B cell (primary cell): ENCODE results near the gene EIF2B2. TPM values are rescaled to one million over a fixed set of nuclear protein-coding genes. Genes with fewer than 3 reads are reported as not detected.

Experiments used
- ATAC-seq: fragments of 200-7000 bp; cut with Tn5 transposase; one replicate; pipeline ENCODE4 v1.10.0; 2021; ENCODE audit warnings: low read depth, mild to moderate bottlenecking, moderate number of reproducible peaks, moderate library complexity
- CTCF ChIA-PET: fragments of 350-600 bp; sonication (Branson Sonifier 250); formaldehyde crosslinking; loops from one replicate; lab custom pipeline; 2021; ENCODE audit warnings: antibody characterized with exemption, inconsistent platforms; lab: Charles Lee
- POLR2A ChIA-PET: fragments of 350-600 bp; sonication (Branson Sonifier 250); formaldehyde crosslinking; loops from one replicate; lab custom pipeline; 2021; ENCODE audit warnings: antibody characterized with exemption; lab: Charles Lee
- DNase-seq: peaks from one replicate; pipeline ENCODE4 v3.0.0; 2013
- H2AFZ ChIP-seq: 2 replicates; pipeline ENCODE4 v1.6.1; 2012; ENCODE audit warnings: mild to moderate bottlenecking, low read depth, low read length; ENCODE audit not compliant: insufficient read depth, poor library complexity, severe bottlenecking
- H3K27ac ChIP-seq, 2 donors: 1 replicate in 1 of 2; 2 replicates in 1 of 2; pipeline ENCODE4 v1.5.1; 2012 to 2013; ENCODE audit warnings: low read length in 2 of 2, mild to moderate bottlenecking in 2 of 2, moderate library complexity in 1 of 2
- H3K27me3 ChIP-seq, 4 experiments: fragments of 200-600 bp in 1 of 4; sonication (generic) in 1 of 4; replicated peaks in 1 of 4; 1 replicate in 2 of 4; 2 replicates in 2 of 4; pipeline versions ENCODE4 v1.6.1 to v1.7.0; 2013 to 2016; ENCODE audit warnings: low read length in 3 of 4, mild to moderate bottlenecking in 2 of 4, mixed read lengths in 1 of 4, moderate library complexity in 1 of 4; ENCODE audit not compliant: insufficient read depth in 4 of 4, control insufficient read depth in 3 of 4; ENCODE audit errors: control extremely low read depth in 1 of 4
- H3K36me3 ChIP-seq, 2 experiments: replicated peaks in 1 of 2; 1 replicate in 1 of 2; 2 replicates in 1 of 2; pipeline versions ENCODE4 v1.6.1 to v1.7.1; 2013; ENCODE audit warnings: low read length in 1 of 2; ENCODE audit not compliant: insufficient read depth in 2 of 2, control insufficient read depth in 1 of 2; ENCODE audit errors: control extremely low read depth in 1 of 2, extremely low read depth in 1 of 2
- H3K4me1 ChIP-seq, 2 donors: fragments of 200-600 bp in 1 of 2; sonication (generic) in 1 of 2; 1 replicate in 1 of 2; 2 replicates in 1 of 2; pipeline versions ENCODE4 v1.5.1 to v1.6.1; 2013 to 2017; ENCODE audit warnings: low read length in 2 of 2; ENCODE audit not compliant: control insufficient read depth in 2 of 2, insufficient read depth in 2 of 2
- H3K4me2 ChIP-seq: replicated peaks from 2 replicates; pipeline ENCODE3; 2012; ENCODE audit warnings: mild to moderate bottlenecking, low read depth, low read length; ENCODE audit not compliant: poor library complexity, severe bottlenecking
- H3K4me3 ChIP-seq, 5 experiments: fragments of 200-600 bp in 1 of 5; sonication (generic) in 1 of 5; 1 replicate in 3 of 5; 2 replicates in 2 of 5; pipeline versions ENCODE4 v1.5.1 to v1.7.0; 2011 to 2016; ENCODE audit warnings: low read length in 4 of 5, mild to moderate bottlenecking in 4 of 5, low read depth in 2 of 5, control low read depth in 1 of 5, moderate library complexity in 1 of 5; ENCODE audit not compliant: insufficient read depth in 1 of 5; ENCODE audit errors: control extremely low read depth in 1 of 5, extremely low read depth in 1 of 5
- H3K79me2 ChIP-seq: fragments of 200-600 bp; sonication (generic); one replicate; pipeline ENCODE4 v1.6.0; 2016; ENCODE audit warnings: low read length; ENCODE audit not compliant: control insufficient read depth, insufficient read depth
- H3K9ac ChIP-seq: fragments of 200-600 bp; sonication (generic); 2 replicates; pipeline ENCODE4 v1.6.1; 2017; ENCODE audit warnings: mild to moderate bottlenecking, low read length, moderate library complexity
- H3K9me3 ChIP-seq, 3 donors: one replicate each; pipeline versions ENCODE4 v1.6.1 to v1.7.1; 2013; ENCODE audit warnings: low read length in 2 of 3; ENCODE audit not compliant: control insufficient read depth in 2 of 3, insufficient read depth in 1 of 3; ENCODE audit errors: control extremely low read depth in 1 of 3
- H4K20me1 ChIP-seq: 2 replicates; pipeline ENCODE4 v1.6.0; 2012; ENCODE audit warnings: mild to moderate bottlenecking, low read length; ENCODE audit not compliant: insufficient read depth, control insufficient read depth, poor library complexity, severe bottlenecking
- H3K27ac Mint-ChIP-seq: one replicate; pipeline ENCODE4 v1.8.0; 2021; ENCODE audit warnings: mixed read lengths
- H3K27me3 Mint-ChIP-seq: one replicate; pipeline ENCODE4 v1.8.0; 2021; ENCODE audit warnings: mixed read lengths
- H3K4me1 Mint-ChIP-seq: one replicate; pipeline ENCODE4 v1.8.0; 2021; ENCODE audit warnings: mixed read lengths
- H3K4me3 Mint-ChIP-seq: one replicate; pipeline ENCODE4 v1.8.0; 2021; ENCODE audit warnings: mixed read lengths
- H3K9me3 Mint-ChIP-seq: one replicate; pipeline ENCODE4 v1.8.0; 2022; ENCODE audit warnings: mixed read lengths; ENCODE audit not compliant: insufficient read depth
- EZH2 ChIP-seq: IDR thresholded peaks from 2 replicates; pipeline ENCODE4 v1.6.1; 2012; ENCODE audit warnings: borderline replicate concordance, low read depth, mild to moderate bottlenecking, moderate library complexity, low read length; ENCODE audit not compliant: insufficient read depth, poor library complexity, severe bottlenecking
- WGBS: methylation state at CpG from one replicate; pipeline ENCODE4 v1.1.5; 2013; ENCODE audit warnings: missing lambda C conversion rate; ENCODE audit not compliant: insufficient coverage; 5-methylcytosine and 5-hydroxymethylcytosine counted together
- intact Hi-C: fragments of 100-400 bp; cut with micrococcal nuclease; formaldehyde crosslinking; loops from one replicate; pipeline ENCODE4 v1.10.0; 2022
- polyA plus RNA-seq: library from polyadenylated mRNA; depleted of rRNA; stranded (reverse); fragments of >200 nt; gene quantifications from 2 replicates; pipeline ENCODE4 v1.2.3, GENCODE V29; 2012
- total RNA-seq, 2 donors: library from RNA; stranded (reverse); fragments of 120-200 nt in 1 of 2; gene quantifications; 1 replicate in 1 of 2; 2 replicates in 1 of 2; pipeline versions ENCODE4 v1.2.3 to v1.2.4, GENCODE V29; 2013 to 2022
- TF ChIP-seq, protein P1 (sequence below): fragments of 200-600 bp; IDR thresholded peaks from one replicate; pipeline ENCODE4 v1.8.0; 2022; ENCODE audit warnings: antibody characterized with exemption, mild to moderate bottlenecking

The EIF2B2 gene
- total and polyA plus RNA-seq, 2 donors (not counting 1 experiment from before 2014, with no cell fraction given): 25.5 to 27.6 TPM

DNA sequence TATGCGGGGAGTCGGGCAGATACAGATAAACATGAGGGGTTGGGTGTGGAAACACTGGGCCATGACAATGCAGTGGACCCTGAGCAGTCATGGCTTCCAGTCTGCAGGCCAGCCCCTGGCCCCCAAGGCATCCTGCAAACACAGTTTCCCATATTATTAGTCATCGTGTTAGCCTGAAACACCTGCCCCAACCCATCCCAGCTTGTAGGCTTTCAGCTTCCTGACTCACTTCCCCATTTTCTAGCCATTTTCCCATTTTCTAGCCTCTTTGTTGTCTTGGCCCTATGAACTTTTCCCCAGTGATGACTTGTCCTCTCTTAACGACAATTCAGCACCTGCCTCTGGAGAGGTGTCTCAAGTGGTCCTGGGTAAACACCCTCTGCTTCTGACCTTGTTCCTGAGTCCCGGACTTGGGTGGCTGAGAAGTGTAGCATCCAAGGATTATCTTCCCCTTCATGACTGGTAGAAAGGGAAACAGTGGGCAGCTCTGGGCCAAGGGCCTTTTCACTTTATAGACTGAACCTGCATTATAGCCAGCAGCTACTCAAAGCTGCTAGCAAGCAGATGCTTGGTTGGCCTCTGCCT lies 43.0 kb upstream of the EIF2B2 start:
- Histone ChIP-seq H3K36me3 (no peaks in the 10 kb centered on the region), H3K9ac (no peak overlapping the region), H3K27me3 (peaks cover 0 to 18% (median 4%) of the 10 kb centered on the region in 4 experiments), H4K20me1 (no peaks in the 10 kb centered on the region), H2AFZ (no peak overlapping the region), H3K27ac (no peak overlapping the region), H3K4me2 (no peak overlapping the region), H3K4me3 (no peak overlapping the region), H3K79me2 (no peaks in the 10 kb centered on the region), H3K4me1 (peaks cover 23 to 31% of the 10 kb centered on the region in 2 donors), H3K9me3 (no peaks in the 10 kb centered on the region)
- H3K4me3 Mint-ChIP-seq: no peak overlapping the region
- WGBS: 79% methylated on average over 4 of the region's 5 CpGs
- DNase-seq (no peak), ATAC-seq (no peak)
- POLR2A ChIA-PET: no interaction called here
- CTCF ChIA-PET: interaction anchor here (1.6 kb wide), 1 partner anchor 14 kb away, joined by 5 read pairs; no protein-coding TSS in a partner anchor
- H3K4me1 Mint-ChIP-seq: peaks cover 22% of the 10 kb centered on the region
- peaks cover 3% of the 10 kb centered on the region for H3K27me3 Mint-ChIP-seq
- intact Hi-C loops: no loop called here
- no peak overlapping the region for H3K27ac Mint-ChIP-seq
- H3K9me3 Mint-ChIP-seq: no peaks in the 10 kb centered on the region
- TF ChIP-seq, protein P1, sequence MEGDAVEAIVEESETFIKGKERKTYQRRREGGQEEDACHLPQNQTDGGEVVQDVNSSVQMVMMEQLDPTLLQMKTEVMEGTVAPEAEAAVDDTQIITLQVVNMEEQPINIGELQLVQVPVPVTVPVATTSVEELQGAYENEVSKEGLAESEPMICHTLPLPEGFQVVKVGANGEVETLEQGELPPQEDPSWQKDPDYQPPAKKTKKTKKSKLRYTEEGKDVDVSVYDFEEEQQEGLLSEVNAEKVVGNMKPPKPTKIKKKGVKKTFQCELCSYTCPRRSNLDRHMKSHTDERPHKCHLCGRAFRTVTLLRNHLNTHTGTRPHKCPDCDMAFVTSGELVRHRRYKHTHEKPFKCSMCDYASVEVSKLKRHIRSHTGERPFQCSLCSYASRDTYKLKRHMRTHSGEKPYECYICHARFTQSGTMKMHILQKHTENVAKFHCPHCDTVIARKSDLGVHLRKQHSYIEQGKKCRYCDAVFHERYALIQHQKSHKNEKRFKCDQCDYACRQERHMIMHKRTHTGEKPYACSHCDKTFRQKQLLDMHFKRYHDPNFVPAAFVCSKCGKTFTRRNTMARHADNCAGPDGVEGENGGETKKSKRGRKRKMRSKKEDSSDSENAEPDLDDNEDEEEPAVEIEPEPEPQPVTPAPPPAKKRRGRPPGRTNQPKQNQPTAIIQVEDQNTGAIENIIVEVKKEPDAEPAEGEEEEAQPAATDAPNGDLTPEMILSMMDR: no peak
- no peak for TF ChIP-seq EZH2

- no peak for DNase-seq
- H3K27ac Mint-ChIP-seq: no peak overlapping the region
These were observed 42.0 kb upstream of the EIF2B2 start for GRCh38 chr14:74960736-74961135.

More at GRCh38 chr14:74960736-74961135, 42.0 kb upstream of the EIF2B2 start:
- Histone ChIP-seq H2AFZ (no peak overlapping the region), H3K4me3 (no peak overlapping the region), H3K36me3 (no peaks in the 10 kb centered on the region), H3K4me2 (no peak overlapping the region), H3K27me3 (peaks cover 0 to 10% (median 2%) of the 10 kb centered on the region in 4 experiments), H3K4me1 (peaks cover 17 to 24% of the 10 kb centered on the region in 2 donors), H3K27ac (no peak overlapping the region), H3K9me3 (no peaks in the 10 kb centered on the region), H3K9ac (no peak overlapping the region), H4K20me1 (no peaks in the 10 kb centered on the region), H3K79me2 (no peaks in the 10 kb centered on the region)
- ChIA-PET CTCF (interaction anchor here (0.8 to 2.2 kb wide), 5 partner anchors 13 to 100 kb away, joined by 3 to 7 read pairs (median 5); no protein-coding TSS in a partner anchor), POLR2A (no interaction called here)
- no peak for TF ChIP-seq EZH2
- TF ChIP-seq, protein P1: no peak
- Mint-ChIP-seq H3K4me3 (no peak overlapping the region), H3K9me3 (no peaks in the 10 kb centered on the region), H3K27me3 (peaks cover 3% of the 10 kb centered on the region), H3K4me1 (peaks cover 22% of the 10 kb centered on the region)
- ATAC-seq: no peak
- intact Hi-C loops: no loop called here
- WGBS: 95% methylated on average over 4 of the region's 4 CpGs
